Activated T-cell treated with anti-CD3 and anti-CD28 coated beads, Interleukin-2, amount 50 U/mL, for 1 hour (primary cell): ENCODE results near the gene CLEC2L.

Experiments
- DNase-seq: peaks from one replicate; pipeline ENCODE4 v3.0.0-alpha.2; 2020

CLEC2L gene

GRCh38 chr7:139559364-139560105, 36.0 kb downstream of the CLEC2L start:
- DNase-seq: no peak

GRCh38 chr7:139560199-139560598, 36.7 kb downstream of the CLEC2L start:
- DNase-seq: no peak

- DNase-seq: no peak
Observed at GRCh38 chr7:139560678-139561077, 37.2 kb downstream of the CLEC2L start.

GRCh38 chr7:139562491-139562890, 39.0 kb downstream of the CLEC2L start:
- no peak for DNase-seq

- no peak for DNase-seq
Observed at GRCh38 chr7:139562961-139563565, 39.6 kb downstream of the CLEC2L start.

GRCh38 chr7:139563856-139564255, 40.4 kb downstream of the CLEC2L start:
- no peak for DNase-seq

GRCh38 chr7:139566075-139566474, 42.6 kb downstream of the CLEC2L start:
- no peak for DNase-seq

GRCh38 chr7:139566736-139567646, 43.5 kb downstream of the CLEC2L start:
- no peak for DNase-seq

- no peak for DNase-seq
Observed at GRCh38 chr7:139567647-139568345, 44.3 kb downstream of the CLEC2L start.

GRCh38 chr7:139568346-139568675, 44.8 kb downstream of the CLEC2L start:
- DNase-seq: no peak

GRCh38 chr7:139568813-139569490, 45.5 kb downstream of the CLEC2L start:
- no peak for DNase-seq

- DNase-seq: no peak
Observed at GRCh38 chr7:139570119-139570518, 46.6 kb downstream of the CLEC2L start.

GRCh38 chr7:139570626-139571025, 47.1 kb downstream of the CLEC2L start:
- no peak for DNase-seq

GRCh38 chr7:139571190-139571589, 47.7 kb downstream of the CLEC2L start:
- DNase-seq: no peak

GRCh38 chr7:139571651-139572050, 48.2 kb downstream of the CLEC2L start:
- no peak for DNase-seq

GRCh38 chr7:139572071-139572470, 48.6 kb downstream of the CLEC2L start:
- DNase-seq: no peak

GRCh38 chr7:139572704-139573385, 49.4 kb downstream of the CLEC2L start:
- no peak for DNase-seq

- DNase-seq: no peak
Observed at GRCh38 chr7:139573871-139574270, 50.4 kb downstream of the CLEC2L start.

- no peak for DNase-seq
Observed at GRCh38 chr7:139574618-139575337, 51.3 kb downstream of the CLEC2L start.

GRCh38 chr7:139575338-139575680, 51.8 kb downstream of the CLEC2L start:
- DNase-seq: no peak
